ENCODE measurements around the gene NF1.

- no peak for TF ChIP-seq CTCF (IDR thresholded peaks at IDR 0.05)
- TF ChIP-seq POLR2A (IDR thresholded peaks at IDR 0.05) = no peak
Observed at GRCh38 chr17:31051506-31051905, 43.3 kb upstream of the NF1 start.
